ENCODE data around the gene SELENOI.

- no peak for TF ChIP-seq CTCF (IDR thresholded peaks at IDR 0.05)
- no peak for TF ChIP-seq ZFX (IDR thresholded peaks at IDR 0.05; ENCODE audit: borderline replicate concordance)
Measured at GRCh38 chr2:26345283-26345544, 729 bp upstream of the SELENOI start.

Data from 22Rv1 (cell line).